Measurements from ENCODE around the gene KLHL29.

The KLHL29 gene

DNA sequence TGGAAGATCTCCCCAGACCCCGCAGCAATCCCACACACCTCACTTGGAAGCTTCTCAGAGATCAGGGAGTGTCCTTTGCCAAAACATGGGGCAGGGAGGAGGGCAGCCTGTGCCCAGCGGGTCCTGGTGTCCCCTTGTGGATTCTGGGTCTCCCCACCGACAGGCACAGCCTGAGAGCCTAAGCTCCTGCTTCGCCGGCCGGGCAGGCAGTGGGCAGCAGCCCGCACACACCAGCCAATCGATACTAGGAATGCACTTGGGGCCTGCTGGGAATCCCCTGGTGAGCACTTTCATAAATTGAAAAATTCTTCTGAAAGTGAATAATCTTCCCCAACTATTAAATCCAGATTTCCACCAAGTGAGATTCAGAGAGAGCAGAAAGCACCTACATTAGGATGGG lies 296.0 kb downstream of the KLHL29 start:
- H3K4me3 ChIP-seq (ENCODE audit: low read depth, low read length), result no peak overlapping the region
- H3K9me3 ChIP-seq (ENCODE audit: control insufficient read depth, insufficient read depth, low read length), result no peaks in the 10 kb centered on the region
- H3K27me3 ChIP-seq (ENCODE audit: control insufficient read depth, insufficient read depth, low read length), result no peaks in the 10 kb centered on the region
- H3K36me3 ChIP-seq (ENCODE audit: control insufficient read depth, insufficient read depth, low read length), result no peaks in the 10 kb centered on the region
- H3K9ac ChIP-seq (ENCODE audit: low read depth, low read length), result no peak overlapping the region
- no peaks in the 10 kb centered on the region for H3K4me1 ChIP-seq (ENCODE audit: control insufficient read depth, insufficient read depth, low read length)

DNA sequence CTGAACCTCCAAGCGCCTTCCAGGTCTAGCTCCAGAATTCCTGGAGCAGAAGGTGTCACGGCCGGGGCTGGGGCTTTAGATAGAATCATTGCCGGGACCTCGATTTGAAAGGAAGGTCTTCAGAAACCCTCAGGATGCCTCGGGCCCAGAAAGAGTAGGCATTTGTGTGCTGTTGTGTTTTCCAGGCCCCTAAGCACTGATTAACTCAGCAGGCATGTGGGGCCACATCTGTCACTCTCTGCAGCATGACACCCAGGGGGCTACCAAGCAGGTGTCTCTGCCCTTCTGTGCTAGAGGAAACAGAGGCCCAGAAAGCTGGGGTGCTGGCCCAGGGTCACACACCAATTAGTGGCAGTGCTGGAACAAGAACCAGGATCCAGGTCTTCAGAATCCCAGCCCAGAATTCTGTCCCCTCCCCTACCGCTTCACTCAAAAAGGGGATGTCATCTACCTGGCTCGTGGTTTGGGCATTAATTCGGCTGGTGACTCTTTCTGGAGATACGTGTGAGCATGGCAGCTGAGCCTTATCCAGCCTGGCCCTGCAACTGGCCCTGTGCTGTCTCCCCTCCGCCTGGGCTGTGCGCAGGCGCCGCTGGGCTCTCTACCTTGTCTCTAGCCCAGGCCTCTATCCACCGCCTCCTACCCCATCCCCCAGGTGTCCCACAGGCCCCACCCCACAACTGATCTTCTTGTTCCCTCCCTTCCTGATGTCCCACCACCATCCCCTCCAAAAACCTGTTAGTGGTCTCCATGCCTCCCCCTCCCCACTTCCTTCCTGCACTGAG lies 296.6 kb downstream of the KLHL29 start:
- no peaks in the 10 kb centered on the region for H3K9me3 ChIP-seq (ENCODE audit: control insufficient read depth, insufficient read depth, low read length)
- no peak overlapping the region for H3K4me3 ChIP-seq (ENCODE audit: low read depth, low read length)
- no peaks in the 10 kb centered on the region for H3K4me1 ChIP-seq (ENCODE audit: control insufficient read depth, insufficient read depth, low read length)
- H3K27me3 ChIP-seq (ENCODE audit: control insufficient read depth, insufficient read depth, low read length), result no peaks in the 10 kb centered on the region
- H3K9ac ChIP-seq (ENCODE audit: low read depth, low read length), result no peak overlapping the region
- no peaks in the 10 kb centered on the region for H3K36me3 ChIP-seq (ENCODE audit: control insufficient read depth, insufficient read depth, low read length)

DNA sequence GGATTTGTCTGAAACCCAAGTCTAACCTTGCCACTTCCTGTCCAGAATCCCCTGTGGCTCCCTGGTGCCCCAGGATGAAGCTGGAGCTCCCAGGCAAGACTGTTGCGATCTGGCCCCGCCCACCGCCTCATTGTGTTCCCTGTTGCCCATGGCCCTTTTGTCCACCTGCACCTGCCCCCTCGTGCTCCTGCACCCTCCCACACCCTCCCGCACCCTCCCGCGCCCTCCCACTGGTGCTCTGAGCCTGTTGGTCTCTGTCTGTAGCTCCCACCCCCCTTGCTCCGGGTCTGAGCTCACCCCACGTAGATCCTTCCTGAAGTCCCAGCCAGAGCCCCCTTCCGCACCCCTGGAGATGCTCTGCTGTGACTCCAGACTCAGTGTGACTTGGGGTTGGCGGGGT lies 297.5 kb downstream of the KLHL29 start:
- no peaks in the 10 kb centered on the region for H3K27me3 ChIP-seq (ENCODE audit: control insufficient read depth, insufficient read depth, low read length)
- no peak overlapping the region for H3K9ac ChIP-seq (ENCODE audit: low read depth, low read length)
- H3K36me3 ChIP-seq (ENCODE audit: control insufficient read depth, insufficient read depth, low read length), result no peaks in the 10 kb centered on the region
- H3K4me3 ChIP-seq (ENCODE audit: low read depth, low read length), result no peak overlapping the region
- no peaks in the 10 kb centered on the region for H3K4me1 ChIP-seq (ENCODE audit: control insufficient read depth, insufficient read depth, low read length)
- no peaks in the 10 kb centered on the region for H3K9me3 ChIP-seq (ENCODE audit: control insufficient read depth, insufficient read depth, low read length)

DNA sequence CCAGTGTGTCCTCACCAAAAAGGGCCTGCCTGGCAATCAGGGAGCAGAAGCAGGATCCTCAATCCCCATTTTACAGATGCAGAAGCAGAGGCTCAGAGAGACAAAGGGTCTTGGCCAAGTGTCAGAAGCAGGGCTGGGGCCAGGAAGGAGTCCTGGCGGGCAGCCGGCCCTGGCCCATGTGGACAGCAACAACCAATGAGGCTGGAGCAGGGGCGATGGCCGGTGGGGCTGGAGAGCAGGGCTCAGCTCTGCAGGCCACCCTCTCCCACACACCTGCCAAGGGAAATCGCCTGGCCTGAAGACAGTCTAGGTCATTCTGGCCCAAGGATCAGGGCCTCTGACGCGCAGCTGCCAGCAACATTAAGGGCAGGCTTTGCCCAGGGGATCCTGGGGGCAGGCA lies 298.0 kb downstream of the KLHL29 start:
- no peak overlapping the region for H3K9ac ChIP-seq (ENCODE audit: low read depth, low read length)
- no peaks in the 10 kb centered on the region for H3K4me1 ChIP-seq (ENCODE audit: control insufficient read depth, insufficient read depth, low read length)
- no peak overlapping the region for H3K4me3 ChIP-seq (ENCODE audit: low read depth, low read length)
- H3K27me3 ChIP-seq (ENCODE audit: control insufficient read depth, insufficient read depth, low read length), result no peaks in the 10 kb centered on the region
- no peaks in the 10 kb centered on the region for H3K9me3 ChIP-seq (ENCODE audit: control insufficient read depth, insufficient read depth, low read length)
- H3K36me3 ChIP-seq (ENCODE audit: control insufficient read depth, insufficient read depth, low read length), result no peaks in the 10 kb centered on the region

DNA sequence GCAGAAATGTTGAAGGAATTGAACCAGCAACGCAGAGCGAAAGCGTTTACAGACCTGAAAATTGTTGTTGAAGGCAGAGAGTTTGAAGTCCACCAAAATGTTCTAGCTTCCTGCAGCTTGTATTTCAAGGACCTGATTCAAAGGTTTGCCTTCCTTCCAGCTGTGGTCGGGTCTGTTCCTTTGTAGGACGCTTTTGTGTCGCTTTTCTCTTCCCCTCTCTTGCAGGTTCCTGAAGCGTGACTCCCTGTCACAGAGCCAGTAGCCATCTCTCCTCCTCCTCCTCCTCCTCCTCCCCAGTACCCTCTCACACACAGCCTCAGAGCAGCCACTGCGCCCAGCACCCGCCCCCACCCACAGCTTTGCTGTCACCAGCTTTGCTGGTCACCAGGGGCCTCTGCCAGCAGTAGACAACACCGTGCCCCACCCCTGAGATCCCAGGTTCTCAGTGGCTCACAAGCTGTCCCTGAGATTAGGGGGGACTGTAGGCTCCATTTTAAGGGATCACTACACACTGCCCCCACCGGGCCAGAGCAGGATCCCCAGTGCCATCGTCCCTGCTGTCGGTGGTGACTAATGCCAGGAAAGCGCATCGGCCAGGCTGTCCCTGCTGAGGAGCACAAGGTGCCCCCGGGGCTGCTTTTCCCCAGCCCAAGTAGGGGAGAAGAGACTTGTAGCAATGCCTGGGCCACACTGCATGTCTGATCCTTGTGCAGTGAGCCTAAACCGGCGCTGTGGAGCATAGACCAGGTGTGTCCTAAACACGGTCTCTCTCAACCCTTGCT lies 299.6 kb downstream of the KLHL29 start:
- no peaks in the 10 kb centered on the region for H3K27me3 ChIP-seq (ENCODE audit: control insufficient read depth, insufficient read depth, low read length)
- no peak overlapping the region for H3K9ac ChIP-seq (ENCODE audit: low read depth, low read length)
- no peak overlapping the region for H3K4me3 ChIP-seq (ENCODE audit: low read depth, low read length)
- no peaks in the 10 kb centered on the region for H3K9me3 ChIP-seq (ENCODE audit: control insufficient read depth, insufficient read depth, low read length)
- H3K4me1 ChIP-seq (ENCODE audit: control insufficient read depth, insufficient read depth, low read length), result no peaks in the 10 kb centered on the region
- H3K36me3 ChIP-seq (ENCODE audit: control insufficient read depth, insufficient read depth, low read length), result no peaks in the 10 kb centered on the region

DNA sequence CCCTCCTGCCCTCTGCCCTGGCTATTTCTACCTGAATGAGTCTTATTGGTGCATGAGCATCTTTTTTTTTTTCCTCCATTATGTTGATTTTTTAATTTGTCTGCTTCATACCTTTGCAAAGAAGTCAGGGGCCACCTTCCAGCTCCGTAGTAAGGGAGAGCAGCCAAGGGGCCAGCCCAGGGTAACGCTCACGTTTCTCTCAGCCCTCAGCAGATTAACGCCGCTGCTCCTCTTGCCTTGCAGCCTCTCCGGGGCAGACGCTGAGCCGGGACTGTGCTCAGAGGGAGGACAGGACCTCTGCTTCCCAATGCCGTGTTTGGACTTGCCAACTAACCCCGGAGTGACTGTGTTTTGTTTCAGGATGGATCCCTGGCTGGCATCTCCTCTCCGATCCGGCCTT lies 300.2 kb downstream of the KLHL29 start:
- no peaks in the 10 kb centered on the region for H3K9me3 ChIP-seq (ENCODE audit: control insufficient read depth, insufficient read depth, low read length)
- H3K9ac ChIP-seq (ENCODE audit: low read depth, low read length), result no peak overlapping the region
- H3K27me3 ChIP-seq (ENCODE audit: control insufficient read depth, insufficient read depth, low read length), result no peaks in the 10 kb centered on the region
- no peak overlapping the region for H3K4me3 ChIP-seq (ENCODE audit: low read depth, low read length)
- H3K4me1 ChIP-seq (ENCODE audit: control insufficient read depth, insufficient read depth, low read length), result no peaks in the 10 kb centered on the region
- no peaks in the 10 kb centered on the region for H3K36me3 ChIP-seq (ENCODE audit: control insufficient read depth, insufficient read depth, low read length)

DNA sequence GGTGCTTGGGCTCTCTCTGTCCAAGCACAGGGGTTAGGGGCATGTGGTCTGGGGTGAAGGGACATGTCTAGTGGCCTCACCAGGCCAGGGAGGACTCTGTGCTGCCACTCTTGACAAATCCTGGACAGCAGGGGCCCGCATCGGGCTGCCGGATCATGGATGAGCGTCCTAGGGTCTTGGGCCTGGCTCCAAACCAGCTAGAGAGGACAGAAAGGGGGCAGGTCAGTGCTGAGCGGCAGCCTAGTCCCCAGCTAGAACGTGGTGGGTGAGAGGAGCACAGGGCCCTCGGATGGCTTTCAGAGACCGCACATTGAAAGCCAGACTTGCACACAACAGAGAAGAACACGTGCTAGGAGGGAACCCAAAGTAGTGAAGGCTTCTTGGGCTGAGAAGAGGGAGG lies 300.7 kb downstream of the KLHL29 start:
- Histone ChIP-seq H3K4me3 (ENCODE audit: low read depth, low read length) (no peak overlapping the region), H3K36me3 (ENCODE audit: control insufficient read depth, insufficient read depth, low read length) (no peaks in the 10 kb centered on the region), H3K27me3 (ENCODE audit: control insufficient read depth, insufficient read depth, low read length) (no peaks in the 10 kb centered on the region), H3K4me1 (ENCODE audit: control insufficient read depth, insufficient read depth, low read length) (no peaks in the 10 kb centered on the region), H3K9ac (ENCODE audit: low read depth, low read length) (no peak overlapping the region), H3K9me3 (ENCODE audit: control insufficient read depth, insufficient read depth, low read length) (no peaks in the 10 kb centered on the region)

DNA sequence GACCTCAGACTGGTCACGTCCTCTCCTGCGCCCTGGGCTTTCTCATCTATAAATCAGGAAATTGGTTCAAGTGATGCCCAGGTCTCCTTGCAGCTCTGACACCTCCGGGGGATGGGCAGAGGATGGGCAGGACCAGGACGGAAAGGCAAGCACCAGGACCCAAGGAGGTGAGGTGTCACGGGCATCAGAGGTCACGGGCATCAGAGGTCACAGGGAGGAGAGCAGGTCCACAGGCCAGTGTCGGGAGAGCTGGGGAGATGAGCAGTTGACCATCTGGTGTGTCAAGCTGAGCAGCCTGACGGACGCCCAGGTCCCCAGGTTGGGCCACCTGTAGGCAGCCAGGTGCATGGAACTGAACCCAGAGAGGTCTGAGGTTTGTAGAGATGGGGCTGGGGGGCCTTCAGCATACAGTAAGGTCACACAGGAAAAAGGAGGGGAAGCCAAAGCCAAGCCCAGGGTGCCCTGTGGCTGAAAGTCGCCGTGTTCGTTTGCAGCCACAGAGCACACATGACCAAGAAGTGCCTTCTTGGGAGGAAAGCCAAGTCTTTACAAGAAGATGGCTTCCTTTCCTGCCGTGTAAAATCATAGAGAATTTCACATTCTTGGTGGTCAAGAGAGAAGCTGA lies 301.5 kb downstream of the KLHL29 start:
- H3K36me3 ChIP-seq (ENCODE audit: control insufficient read depth, insufficient read depth, low read length), result no peaks in the 10 kb centered on the region
- no peak overlapping the region for H3K9ac ChIP-seq (ENCODE audit: low read depth, low read length)
- H3K27me3 ChIP-seq (ENCODE audit: control insufficient read depth, insufficient read depth, low read length), result no peaks in the 10 kb centered on the region
- no peaks in the 10 kb centered on the region for H3K9me3 ChIP-seq (ENCODE audit: control insufficient read depth, insufficient read depth, low read length)
- H3K4me3 ChIP-seq (ENCODE audit: low read depth, low read length), result no peak overlapping the region
- H3K4me1 ChIP-seq (ENCODE audit: control insufficient read depth, insufficient read depth, low read length), result no peaks in the 10 kb centered on the region

DNA sequence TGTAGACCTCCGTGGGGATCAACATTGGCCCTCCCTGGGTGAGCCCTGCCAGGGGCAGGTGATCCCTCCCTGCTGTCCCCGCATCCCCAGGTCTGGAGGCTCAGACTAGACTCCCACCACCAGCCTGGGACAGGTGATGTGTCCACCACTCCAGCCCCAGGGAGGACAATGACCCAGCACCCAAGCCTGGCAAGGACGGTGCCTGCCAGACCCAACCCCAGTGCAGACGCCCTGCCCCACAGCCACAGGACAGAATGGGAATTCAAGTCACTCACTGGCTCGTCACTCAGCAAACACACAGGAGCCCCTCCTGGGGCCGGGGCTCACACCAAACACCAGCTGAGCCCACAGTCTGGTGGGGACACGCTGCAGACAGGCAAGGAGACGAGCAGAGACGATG lies 302.2 kb downstream of the KLHL29 start:
- H3K36me3 ChIP-seq (ENCODE audit: control insufficient read depth, insufficient read depth, low read length), result no peaks in the 10 kb centered on the region
- H3K9ac ChIP-seq (ENCODE audit: low read depth, low read length), result no peak overlapping the region
- H3K4me3 ChIP-seq (ENCODE audit: low read depth, low read length), result no peak overlapping the region
- H3K4me1 ChIP-seq (ENCODE audit: control insufficient read depth, insufficient read depth, low read length), result no peaks in the 10 kb centered on the region
- H3K27me3 ChIP-seq (ENCODE audit: control insufficient read depth, insufficient read depth, low read length), result no peaks in the 10 kb centered on the region
- H3K9me3 ChIP-seq (ENCODE audit: control insufficient read depth, insufficient read depth, low read length), result no peaks in the 10 kb centered on the region

DNA sequence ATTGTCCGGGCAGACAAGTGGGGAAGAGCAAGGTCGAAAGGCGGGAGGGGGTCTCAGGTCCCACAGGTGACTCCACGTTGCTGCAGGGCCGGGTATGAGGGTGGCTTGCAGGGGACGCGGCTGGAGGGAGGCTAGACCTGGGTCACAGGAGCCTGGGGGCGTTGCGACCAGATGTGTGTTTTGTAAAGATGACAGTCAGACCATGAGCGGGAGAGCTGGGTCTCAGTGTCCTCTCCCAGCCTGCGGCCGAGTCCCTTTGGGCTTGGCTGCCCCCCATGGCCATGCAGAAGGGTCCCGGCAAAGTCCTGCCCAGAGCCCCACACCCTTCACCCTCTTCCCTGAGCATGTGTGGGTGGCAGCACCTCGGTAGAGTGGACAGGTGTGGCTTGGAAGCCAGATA lies 302.7 kb downstream of the KLHL29 start:
- Histone ChIP-seq H3K4me3 (ENCODE audit: low read depth, low read length) (no peak overlapping the region), H3K27me3 (ENCODE audit: control insufficient read depth, insufficient read depth, low read length) (no peaks in the 10 kb centered on the region), H3K9me3 (ENCODE audit: control insufficient read depth, insufficient read depth, low read length) (no peaks in the 10 kb centered on the region), H3K36me3 (ENCODE audit: control insufficient read depth, insufficient read depth, low read length) (no peaks in the 10 kb centered on the region), H3K9ac (ENCODE audit: low read depth, low read length) (no peak overlapping the region), H3K4me1 (ENCODE audit: control insufficient read depth, insufficient read depth, low read length) (no peaks in the 10 kb centered on the region)

DNA sequence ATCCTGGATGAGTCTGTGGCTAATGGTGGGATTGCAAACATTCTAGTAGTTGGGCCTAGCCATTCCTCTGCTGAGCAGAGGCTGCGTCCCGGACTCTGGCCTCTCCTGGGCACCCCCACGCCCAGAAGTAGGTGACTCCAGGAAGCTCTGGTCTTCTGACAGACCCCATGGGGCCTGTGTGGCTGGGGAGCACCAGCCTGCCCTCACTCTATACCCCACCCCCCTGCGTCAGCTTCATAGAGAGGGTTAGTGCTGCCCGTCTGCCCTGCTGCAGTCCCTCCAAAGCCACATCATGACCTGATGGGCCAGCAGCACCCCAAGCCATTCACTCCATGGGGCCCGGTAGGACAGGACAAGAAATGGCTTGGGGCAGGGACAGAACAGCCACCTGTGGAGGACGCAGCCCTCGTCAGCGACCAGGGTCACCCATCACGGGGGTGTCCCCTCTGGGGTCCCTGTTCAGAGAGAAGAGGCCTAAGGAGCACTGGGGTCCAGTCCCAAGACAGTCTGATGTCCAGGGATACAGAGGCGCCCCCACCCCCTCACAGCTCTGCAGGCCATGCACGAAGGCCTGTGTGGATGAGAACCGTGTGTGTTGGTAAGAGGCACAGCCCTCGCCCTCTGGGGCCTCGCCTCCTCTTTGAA lies 303.6 kb downstream of the KLHL29 start:
- Histone ChIP-seq H3K4me1 (ENCODE audit: control insufficient read depth, insufficient read depth, low read length) (no peaks in the 10 kb centered on the region), H3K9me3 (ENCODE audit: control insufficient read depth, insufficient read depth, low read length) (no peaks in the 10 kb centered on the region), H3K27me3 (ENCODE audit: control insufficient read depth, insufficient read depth, low read length) (no peaks in the 10 kb centered on the region), H3K4me3 (ENCODE audit: low read depth, low read length) (no peak overlapping the region), H3K36me3 (ENCODE audit: control insufficient read depth, insufficient read depth, low read length) (no peaks in the 10 kb centered on the region), H3K9ac (ENCODE audit: low read depth, low read length) (no peak overlapping the region)
